Neural cell (in vitro differentiated cells): ENCODE measurements around the gene FOXN1.

Experiments used
- EP300 ChIP-seq: fragments of 450-650 bp; conservative IDR thresholded peaks from 2 replicates; pipeline ENCODE4 v1.6.1; 2014; ENCODE audit warnings: antibody characterized with exemption, mild to moderate bottlenecking, moderate library complexity; ENCODE audit not compliant: poor library complexity, severe bottlenecking
- TAF1 ChIP-seq: IDR thresholded peaks from 2 replicates; pipeline ENCODE4 v1.6.1; 2012; ENCODE audit warnings: low read depth
- TF ChIP-seq, protein P1 (sequence below): fragments of 450-650 bp; IDR thresholded peaks from 2 replicates; pipeline ENCODE4 v1.5.1; 2014; ENCODE audit warnings: antibody characterized with exemption, mild to moderate bottlenecking, moderate library complexity; ENCODE audit not compliant: poor library complexity, severe bottlenecking

DNA sequence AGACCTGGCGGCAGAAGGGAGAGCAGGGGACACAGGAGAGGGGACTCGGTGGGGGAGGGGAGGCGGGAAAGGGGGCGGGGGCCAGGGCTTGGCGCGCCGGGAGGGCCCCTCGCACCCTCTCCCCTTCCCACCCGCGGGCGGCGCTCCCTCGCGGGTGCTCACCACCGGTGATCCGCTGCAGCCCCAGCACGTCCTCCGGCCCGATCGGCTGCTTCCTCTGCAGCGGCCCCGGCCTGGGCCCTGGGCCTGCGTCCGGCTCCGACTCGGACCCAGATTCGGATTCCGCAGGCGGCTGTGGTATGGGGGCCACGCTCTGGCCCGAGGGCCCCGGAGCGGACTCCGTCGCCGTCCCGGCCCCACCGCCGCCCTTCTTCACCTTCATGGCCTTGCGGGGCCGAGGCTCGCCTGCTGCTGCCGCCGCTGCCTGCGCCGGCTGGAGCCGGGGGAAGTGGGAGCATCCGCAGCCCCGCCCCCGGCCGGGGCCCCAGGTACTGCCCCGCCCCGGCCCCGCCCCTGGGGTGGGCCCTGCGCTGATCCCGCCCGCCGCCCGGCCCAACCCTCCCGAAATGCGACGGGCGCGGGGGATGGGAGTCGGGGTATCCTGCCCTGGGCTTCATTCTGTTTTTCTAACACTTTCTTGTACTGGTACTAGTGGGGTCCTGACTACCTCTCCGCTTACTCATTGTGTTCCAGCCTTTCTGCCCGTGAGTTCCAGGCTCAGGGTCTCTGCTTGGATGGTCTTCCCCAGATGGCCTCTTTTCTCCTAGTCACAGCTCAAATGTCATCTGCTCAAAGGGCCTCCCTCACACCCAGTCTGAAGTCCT, 46.2 kb downstream of the FOXN1 start, which contains the start of gene UNC119:
- TF ChIP-seq, protein P1, sequence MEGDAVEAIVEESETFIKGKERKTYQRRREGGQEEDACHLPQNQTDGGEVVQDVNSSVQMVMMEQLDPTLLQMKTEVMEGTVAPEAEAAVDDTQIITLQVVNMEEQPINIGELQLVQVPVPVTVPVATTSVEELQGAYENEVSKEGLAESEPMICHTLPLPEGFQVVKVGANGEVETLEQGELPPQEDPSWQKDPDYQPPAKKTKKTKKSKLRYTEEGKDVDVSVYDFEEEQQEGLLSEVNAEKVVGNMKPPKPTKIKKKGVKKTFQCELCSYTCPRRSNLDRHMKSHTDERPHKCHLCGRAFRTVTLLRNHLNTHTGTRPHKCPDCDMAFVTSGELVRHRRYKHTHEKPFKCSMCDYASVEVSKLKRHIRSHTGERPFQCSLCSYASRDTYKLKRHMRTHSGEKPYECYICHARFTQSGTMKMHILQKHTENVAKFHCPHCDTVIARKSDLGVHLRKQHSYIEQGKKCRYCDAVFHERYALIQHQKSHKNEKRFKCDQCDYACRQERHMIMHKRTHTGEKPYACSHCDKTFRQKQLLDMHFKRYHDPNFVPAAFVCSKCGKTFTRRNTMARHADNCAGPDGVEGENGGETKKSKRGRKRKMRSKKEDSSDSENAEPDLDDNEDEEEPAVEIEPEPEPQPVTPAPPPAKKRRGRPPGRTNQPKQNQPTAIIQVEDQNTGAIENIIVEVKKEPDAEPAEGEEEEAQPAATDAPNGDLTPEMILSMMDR = no peak
- TF ChIP-seq TAF1 (peak; percentile 7), EP300 (no peak)
